ENCODE results near the gene BMI1. TPM values are rescaled to one million over a fixed set of nuclear protein-coding genes. Genes with fewer than 3 reads are reported as not detected.
A peak's percentile ranks its signal among the peaks of the same experiment; 100 is the strongest.

Gene BMI1
- total and polyA plus RNA-seq, 2 donors (not counting 3 experiments of a cell fraction or from before 2014, with no cell fraction given) = 12.0 to 25.1 TPM

DNA sequence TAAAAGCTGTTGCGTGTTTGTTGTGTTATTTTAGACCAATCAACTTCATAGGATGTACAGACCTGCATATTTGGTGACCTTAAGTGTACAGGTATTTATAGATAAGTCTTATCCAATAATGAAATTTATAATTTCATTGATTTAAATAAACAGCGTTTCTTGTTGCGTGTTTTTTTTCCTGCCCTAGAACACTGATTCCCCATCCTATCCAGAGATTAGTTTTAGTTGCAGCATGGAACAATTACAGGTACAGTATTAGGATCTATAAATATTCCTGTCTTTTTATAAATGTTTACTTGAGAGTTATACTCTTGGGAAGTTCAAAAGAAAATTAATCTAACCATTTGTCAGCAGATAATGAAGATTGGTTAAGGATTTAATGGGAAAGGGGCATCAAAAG is 2.1 kb upstream of the BMI1 start:
- peaks cover 4% of the 10 kb centered on the region for H4K20me1 ChIP-seq (replicated peaks; ENCODE audit: control insufficient read depth, extremely low read depth, insufficient read depth, low read length)
- peaks cover 14 to 19% of the 10 kb centered on the region in 2 experiments for H3K27me3 ChIP-seq (ENCODE audit: control insufficient read depth in 2 of 2, insufficient read depth in 2 of 2, low read length in 2 of 2)
- no peak overlapping the region for H3K27ac ChIP-seq (ENCODE audit: insufficient read depth, low read depth, low read length)
- H3K4me2 ChIP-seq (ENCODE audit: insufficient read depth, low read length) = no peak overlapping the region
- no peak overlapping the region for H3K4me3 ChIP-seq (replicated peaks in 1 of 3; ENCODE audit: insufficient read depth in 1 of 3, low read depth in 1 of 3, low read length in 3 of 3)
- no peaks in the 10 kb centered on the region for H3K9me1 ChIP-seq (replicated peaks; ENCODE audit: control insufficient read depth, extremely low read depth, insufficient read depth, low read length)
- intact Hi-C loops (cut with micrococcal nuclease) (loop anchor here (5.0 to 10.0 kb wide), 3 partner anchors 396 to 821 kb away; partner anchors contain the start of genes MSRB2 and PIP4K2A), dilution Hi-C loops (cut with MboI; ENCODE audit: extremely low pct_ligation_motif_present, low sequenced_read_pairs) (no loop called here)
- CTCF ChIA-PET = interaction anchor here (1.1 to 1.3 kb wide), 2 partner anchors 89 to 664 kb away, joined by 3 read pairs; no protein-coding TSS in a partner anchor
- FAIRE-seq (no peak), DNase-seq (ENCODE audit: low read depth, low spot score) (no peak)
- POLR2A ChIA-PET = interaction anchor here (0.6 kb wide), 1 partner anchor 730 kb away, joined by 4 read pairs; no protein-coding TSS in a partner anchor
- no TSS peak for BruUV-seq (replicated peaks)
- no peaks in the 10 kb centered on the region for H3K79me2 ChIP-seq (ENCODE audit: control insufficient read depth, insufficient read depth, low read length)
- H3K36me3 ChIP-seq (ENCODE audit: control insufficient read depth in 2 of 2, extremely low read depth in 1 of 2, insufficient read depth in 2 of 2, low read length in 2 of 2) = no peaks in the 10 kb centered on the region
- peaks cover 21% of the 10 kb centered on the region for H3K4me1 ChIP-seq (ENCODE audit: control insufficient read depth, extremely low read depth, insufficient read depth, low read length)
- no peak for TF ChIP-seq CTCF (IDR thresholded peaks at IDR 0.05; ENCODE audit: extremely low read depth in 1 of 2, insufficient read depth in 1 of 2, low read depth in 1 of 2, low read length in 2 of 2)
- TF ChIP-seq POLR2A (IDR thresholded peaks at IDR 0.05; ENCODE audit: low read depth, low read length) = no peak
- H3K9ac ChIP-seq (replicated peaks; ENCODE audit: extremely low read depth, insufficient read depth, low read length) = no peak overlapping the region
- H2AFZ ChIP-seq (ENCODE audit: low read depth, low read length) = no peak overlapping the region
- no peaks in the 10 kb centered on the region for H3K9me3 ChIP-seq (replicated peaks; ENCODE audit: control insufficient read depth, insufficient read depth, low read length)

DNA sequence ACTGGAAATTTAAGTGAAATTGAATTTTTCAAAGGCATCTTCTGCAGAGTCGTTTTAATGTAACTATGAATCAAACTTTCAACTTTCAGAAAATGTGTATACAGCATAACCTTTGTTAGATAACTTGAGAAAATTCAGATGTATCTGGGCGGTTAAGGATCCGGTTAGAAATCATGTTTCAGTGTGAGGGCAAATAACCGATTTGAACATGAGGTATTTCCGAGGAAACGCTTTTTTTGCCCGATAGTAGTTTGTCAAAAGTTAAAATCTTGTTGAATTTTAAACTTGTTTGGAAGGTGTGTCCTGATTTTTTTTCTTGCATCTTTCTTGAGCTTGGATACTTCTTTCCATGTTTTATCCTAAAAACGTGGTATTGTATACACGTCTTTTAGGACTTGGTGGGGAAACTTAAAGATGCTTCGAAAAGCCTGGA is 1.3 kb upstream of the BMI1 start:
- no peaks in the 10 kb centered on the region for H3K9me1 ChIP-seq (replicated peaks; ENCODE audit: control insufficient read depth, extremely low read depth, insufficient read depth, low read length)
- DNase-seq (ENCODE audit: low read depth, low spot score) (no peak), FAIRE-seq (no peak)
- H3K9me3 ChIP-seq (replicated peaks; ENCODE audit: control insufficient read depth, insufficient read depth, low read length) = no peaks in the 10 kb centered on the region
- H3K4me1 ChIP-seq (ENCODE audit: control insufficient read depth, extremely low read depth, insufficient read depth, low read length) = peaks cover 22% of the 10 kb centered on the region
- H3K27ac ChIP-seq (ENCODE audit: insufficient read depth, low read depth, low read length) = no peak overlapping the region
- no TSS peak for BruUV-seq (replicated peaks)
- no peak overlapping the region for H2AFZ ChIP-seq (ENCODE audit: low read depth, low read length)
- peaks cover 20 to 27% of the 10 kb centered on the region in 2 experiments for H3K27me3 ChIP-seq (ENCODE audit: control insufficient read depth in 2 of 2, insufficient read depth in 2 of 2, low read length in 2 of 2)
- peaks cover 10% of the 10 kb centered on the region for H4K20me1 ChIP-seq (replicated peaks; ENCODE audit: control insufficient read depth, extremely low read depth, insufficient read depth, low read length)
- H3K4me3 ChIP-seq (replicated peaks in 1 of 3; ENCODE audit: insufficient read depth in 1 of 3, low read depth in 1 of 3, low read length in 3 of 3) = no peak overlapping the region
- TF ChIP-seq POLR2AphosphoS5 (IDR thresholded peaks at IDR 0.05; ENCODE audit: insufficient read depth, low read depth, low read length) (no peak), GATA2 (IDR thresholded peaks at IDR 0.05; ENCODE audit: insufficient read depth, insufficient read length, low read depth, low read length) (no peak), CTCF (IDR thresholded peaks at IDR 0.05; ENCODE audit: extremely low read depth in 1 of 2, insufficient read depth in 1 of 2, low read depth in 1 of 2, low read length in 2 of 2) (no peak), MYC (IDR thresholded peaks at IDR 0.05; ENCODE audit: low read depth, low read length) (no peak), JUN (IDR thresholded peaks at IDR 0.05; ENCODE audit: borderline replicate concordance, insufficient read depth, insufficient read length, low read depth) (no peak), FOS (IDR thresholded peaks at IDR 0.05; ENCODE audit: borderline replicate concordance, insufficient read depth, low read length) (no peak), EZH2 (IDR thresholded peaks at IDR 0.05; ENCODE audit: borderline replicate concordance, low read depth, low read length, severe bottlenecking) (no peak), POLR2A (IDR thresholded peaks at IDR 0.05; ENCODE audit: low read depth, low read length) (no peak)
- TF ChIP-seq, protein P1, sequence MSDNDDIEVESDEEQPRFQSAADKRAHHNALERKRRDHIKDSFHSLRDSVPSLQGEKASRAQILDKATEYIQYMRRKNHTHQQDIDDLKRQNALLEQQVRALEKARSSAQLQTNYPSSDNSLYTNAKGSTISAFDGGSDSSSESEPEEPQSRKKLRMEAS (IDR thresholded peaks at IDR 0.05; ENCODE audit: insufficient read depth, insufficient read length) = no peak
- POLR2A ChIA-PET = interaction anchor here (0.6 kb wide), 1 partner anchor 731 kb away, joined by 4 read pairs; no protein-coding TSS in a partner anchor
- H3K4me2 ChIP-seq (ENCODE audit: insufficient read depth, low read length) = peak overlapping the region; percentile 71
- H3K79me2 ChIP-seq (ENCODE audit: control insufficient read depth, insufficient read depth, low read length) = no peaks in the 10 kb centered on the region
- H3K9ac ChIP-seq (replicated peaks; ENCODE audit: extremely low read depth, insufficient read depth, low read length) = no peak overlapping the region
- intact Hi-C loops (cut with micrococcal nuclease) = loop anchor here (5.0 to 10.0 kb wide), 3 partner anchors 395 to 822 kb away; partner anchors contain the start of genes MSRB2 and PIP4K2A
- CTCF ChIA-PET = interaction anchor here (0.6 to 1.3 kb wide), 2 partner anchors 308 to 663 kb away, joined by 3 read pairs; no protein-coding TSS in a partner anchor
- no peaks in the 10 kb centered on the region for H3K36me3 ChIP-seq (ENCODE audit: control insufficient read depth in 2 of 2, extremely low read depth in 1 of 2, insufficient read depth in 2 of 2, low read length in 2 of 2)
- dilution Hi-C loops (cut with MboI; ENCODE audit: extremely low pct_ligation_motif_present, low sequenced_read_pairs) = no loop called here

Data from endothelial cell of umbilical vein (primary cell).